NB4 (cell line): ENCODE data around the gene CLEC3A.

Source experiments
- DNase-seq: peaks from one replicate; pipeline ENCODE4 v3.0.0; 2010; ENCODE audit warnings: low read depth
- H3K4me3 ChIP-seq: one replicate; pipeline ENCODE4 v1.5.1; 2011; ENCODE audit warnings: mild to moderate bottlenecking, low read depth, low read length, moderate library complexity
- CTCF ChIP-seq: IDR thresholded peaks from one replicate; pipeline ENCODE4 v1.5.1; 2012; ENCODE audit warnings: low read depth, low read length
- MAX ChIP-seq: IDR thresholded peaks from 2 replicates; pipeline ENCODE4 v1.6.1; 2011; ENCODE audit warnings: low read depth, low read length
- MYC ChIP-seq: IDR thresholded peaks from 2 replicates; pipeline ENCODE4 v1.6.1; 2011; ENCODE audit warnings: low read depth, low read length
- POLR2A ChIP-seq: IDR thresholded peaks from 2 replicates; pipeline ENCODE4 v1.6.1; 2011; ENCODE audit warnings: mild to moderate bottlenecking; ENCODE audit not compliant: insufficient read length; ENCODE audit errors: extremely low read depth

The CLEC3A gene

GRCh38 chr16:78060809-78061208 is 38.5 kb downstream of the CLEC3A start:
- H3K4me3 ChIP-seq, result no peak overlapping the region
- no peak for TF ChIP-seq CTCF
- TF ChIP-seq POLR2A, result no peak
- DNase-seq, result no peak

- no peak for TF ChIP-seq CTCF
- TF ChIP-seq POLR2A, result no peak
- no peak for TF ChIP-seq MYC
- no peak for TF ChIP-seq MAX
- no peak overlapping the region for H3K4me3 ChIP-seq
These were observed 43.0 kb downstream of the CLEC3A start for GRCh38 chr16:78065319-78065718.

GRCh38 chr16:78069913-78070312 is 47.6 kb downstream of the CLEC3A start:
- TF ChIP-seq MAX (no peak), CTCF (no peak), POLR2A (no peak), MYC (no peak)
- no peak overlapping the region for H3K4me3 ChIP-seq
- no peak for DNase-seq

More at GRCh38 chr16:78065319-78065718, 43.0 kb downstream of the CLEC3A start:
- DNase-seq, result no peak

GRCh38 chr16:78072275-78072674 is 49.9 kb downstream of the CLEC3A start:
- TF ChIP-seq CTCF (no peak), MAX (no peak), POLR2A (no peak), MYC (no peak)
- no peak for DNase-seq

GRCh38 chr16:78075800-78076199 is 53.5 kb downstream of the CLEC3A start:
- no peak overlapping the region for H3K4me3 ChIP-seq
- no peak for DNase-seq
- TF ChIP-seq MYC (no peak), POLR2A (no peak)

More at GRCh38 chr16:78072275-78072674, 49.9 kb downstream of the CLEC3A start:
- no peak overlapping the region for H3K4me3 ChIP-seq

- no peak overlapping the region for H3K4me3 ChIP-seq
- no peak for DNase-seq
- TF ChIP-seq MAX, result no peak
- TF ChIP-seq POLR2A, result no peak
- TF ChIP-seq CTCF, result no peak
- no peak for TF ChIP-seq MYC
These were observed 59.0 kb downstream of the CLEC3A start for GRCh38 chr16:78081341-78081740.
